Upper lobe of left lung (tissue), 6 donors: ENCODE measurements around the gene CDK4. TPM values are rescaled to one million over a fixed set of nuclear protein-coding genes. Genes with fewer than 3 reads are reported as not detected.

ENCODE experiments used
- ATAC-seq, 2 donors: fragments of 200-7000 bp; cut with Tn5 transposase; one replicate each; pipeline ENCODE4 v1.9.1; 2022; ENCODE audit warnings: mild to moderate bottlenecking in 2 of 2, moderate library complexity in 2 of 2; ENCODE audit not compliant: low FRiP score in 2 of 2
- DNase-seq, 2 donors: peaks; one replicate each; pipeline ENCODE4 v3.0.0-alpha.2; 2019 to 2020
- H3K27ac ChIP-seq, 4 donors: fragments of 200-600 bp; sonication (generic); one replicate each; pipeline ENCODE4 v1.5.1; 2016 to 2019
- H3K27me3 ChIP-seq, 4 donors: fragments of 200-600 bp; sonication (generic); one replicate each; pipeline ENCODE4 v1.5.1; 2017 to 2019
- H3K36me3 ChIP-seq, 4 donors: fragments of 200-600 bp; sonication (generic); one replicate each; pipeline ENCODE4 v1.5.1; 2016 to 2019
- H3K4me1 ChIP-seq, 4 donors: fragments of 200-600 bp; sonication (generic); one replicate each; pipeline ENCODE4 v1.5.1; 2018 to 2019
- H3K4me3 ChIP-seq, 4 donors: fragments of 200-600 bp; sonication (generic); one replicate each; pipeline ENCODE4 v1.5.1; 2017 to 2019; ENCODE audit warnings: mild to moderate bottlenecking in 2 of 4, moderate library complexity in 1 of 4
- H3K9me3 ChIP-seq, 4 donors: fragments of 200-600 bp; sonication (generic); one replicate each; pipeline ENCODE4 v1.5.1; 2018 to 2019
- EP300 ChIP-seq, 4 donors: sonication (generic); formaldehyde crosslinking; IDR thresholded peaks; one replicate each; pipeline ENCODE4 v1.5.1; 2017; ENCODE audit warnings: antibody characterized with exemption in 4 of 4, control low read depth in 2 of 4
- POLR2A ChIP-seq, 4 donors: fragments of 450-650 bp; IDR thresholded peaks; one replicate each; pipeline ENCODE4 v1.5.1; 2016 to 2017; ENCODE audit warnings: antibody characterized with exemption in 4 of 4, mild to moderate bottlenecking in 2 of 4
- POLR2AphosphoS5 ChIP-seq, 2 donors: sonication (generic); formaldehyde crosslinking; IDR thresholded peaks; one replicate each; pipeline ENCODE4 v1.5.1; 2017; ENCODE audit warnings: antibody characterized with exemption in 2 of 2
- WGBS, 2 donors: methylation state at CpG; one replicate each; pipeline ENCODE4 v1.1.5; 2017 to 2018; 5-methylcytosine and 5-hydroxymethylcytosine counted together
- total RNA-seq, 6 donors: library from RNA; depleted of rRNA in 4 of 6; stranded (reverse); fragments of >200 nt in 4 of 6; gene quantifications; one replicate each; pipeline versions ENCODE4 v1.1.0 to v1.2.1, GENCODE V29; 2016 to 2021
- TF ChIP-seq, protein P1 (sequence below), 6 experiments: fragments of 450-650 bp in 4 of 6; fragments of 200-600 bp in 2 of 6; sonication (generic) in 2 of 6; IDR thresholded peaks; one replicate each; pipeline ENCODE4 v1.5.1; 2016 to 2019; ENCODE audit warnings: antibody characterized with exemption in 6 of 6
- donor health status: DM: no; HTN: no; CAD: no; lungs with moderate emphysema.
- donor health status: DM: no; HTN: yes; CAD: no; lungs with severe emphysema.

CDK4 gene
- total RNA-seq, 6 donors from 2014 or later, result 38.5 to 109 (median 62.5) TPM

GRCh38 chr12:57720606-57721595 is 31.2 kb downstream of the CDK4 start:
- Histone ChIP-seq H3K9me3 (no peaks in the 10 kb centered on the region), H3K36me3 (peaks cover 31 to 63% (median 55%) of the 10 kb centered on the region in 4 donors), H3K27ac (no peak overlapping the region), H3K27me3 (no peaks in the 10 kb centered on the region), H3K4me3 (no peak overlapping the region), H3K4me1 (peaks cover 3 to 7% (median 3%) of the 10 kb centered on the region in 4 donors)
- TF ChIP-seq EP300 (IDR thresholded peaks at IDR 0.05) (no peak), POLR2A (IDR thresholded peaks at IDR 0.05) (no peak), POLR2AphosphoS5 (IDR thresholded peaks at IDR 0.05) (no peak)
- TF ChIP-seq, protein P1, sequence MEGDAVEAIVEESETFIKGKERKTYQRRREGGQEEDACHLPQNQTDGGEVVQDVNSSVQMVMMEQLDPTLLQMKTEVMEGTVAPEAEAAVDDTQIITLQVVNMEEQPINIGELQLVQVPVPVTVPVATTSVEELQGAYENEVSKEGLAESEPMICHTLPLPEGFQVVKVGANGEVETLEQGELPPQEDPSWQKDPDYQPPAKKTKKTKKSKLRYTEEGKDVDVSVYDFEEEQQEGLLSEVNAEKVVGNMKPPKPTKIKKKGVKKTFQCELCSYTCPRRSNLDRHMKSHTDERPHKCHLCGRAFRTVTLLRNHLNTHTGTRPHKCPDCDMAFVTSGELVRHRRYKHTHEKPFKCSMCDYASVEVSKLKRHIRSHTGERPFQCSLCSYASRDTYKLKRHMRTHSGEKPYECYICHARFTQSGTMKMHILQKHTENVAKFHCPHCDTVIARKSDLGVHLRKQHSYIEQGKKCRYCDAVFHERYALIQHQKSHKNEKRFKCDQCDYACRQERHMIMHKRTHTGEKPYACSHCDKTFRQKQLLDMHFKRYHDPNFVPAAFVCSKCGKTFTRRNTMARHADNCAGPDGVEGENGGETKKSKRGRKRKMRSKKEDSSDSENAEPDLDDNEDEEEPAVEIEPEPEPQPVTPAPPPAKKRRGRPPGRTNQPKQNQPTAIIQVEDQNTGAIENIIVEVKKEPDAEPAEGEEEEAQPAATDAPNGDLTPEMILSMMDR (IDR thresholded peaks at IDR 0.05), result no peak
- WGBS, 2 donors, result 83 to 84% methylated on average over 10 to 11 of the region's 11 CpGs
- ATAC-seq (no peak), DNase-seq (no peak)

DNA sequence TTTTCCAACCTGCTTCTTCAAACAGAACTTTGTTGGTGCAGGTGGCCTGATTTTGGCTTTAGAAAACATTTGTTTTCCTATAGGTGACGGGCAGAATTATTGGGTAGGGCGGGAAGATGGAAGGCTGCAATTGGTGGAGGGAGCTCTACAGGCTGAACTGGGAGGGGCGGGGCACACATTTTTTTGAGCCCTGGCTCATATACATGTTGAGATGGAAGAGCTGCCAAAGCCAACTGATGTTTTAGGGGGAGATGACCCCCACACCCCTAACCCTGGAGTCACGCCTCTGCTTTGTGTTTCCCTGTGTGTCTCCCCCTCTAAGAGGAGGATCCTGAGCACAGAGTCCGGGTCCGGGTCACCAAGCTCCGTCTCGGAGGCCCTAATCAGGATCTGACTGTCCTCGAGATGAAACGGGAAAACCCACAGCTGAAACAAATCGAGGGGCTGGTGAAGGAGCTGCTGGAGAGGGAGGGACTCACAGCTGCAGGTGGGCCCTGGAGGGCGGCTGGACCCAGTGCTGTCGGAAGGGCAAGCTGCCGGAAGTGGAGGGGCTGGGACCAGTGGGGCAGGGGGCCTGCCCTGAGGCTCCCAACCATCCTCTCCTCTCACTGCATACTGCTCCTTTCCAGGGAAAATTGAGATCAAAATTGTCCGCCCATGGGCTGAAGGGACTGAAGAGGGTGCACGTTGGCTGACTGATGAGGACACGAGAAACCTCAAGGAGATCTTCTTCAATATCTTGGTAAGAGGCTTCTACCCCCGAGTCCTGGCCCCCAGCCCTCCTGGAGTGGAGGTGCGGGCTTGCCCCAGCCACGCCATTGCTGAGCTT is 32.1 kb downstream of the CDK4 start:
- Histone ChIP-seq H3K9me3 (no peaks in the 10 kb centered on the region), H3K4me3 (no peak overlapping the region), H3K27me3 (no peaks in the 10 kb centered on the region), H3K27ac (no peak overlapping the region), H3K36me3 (peaks cover 33 to 72% (median 61%) of the 10 kb centered on the region in 4 donors), H3K4me1 (no peaks in the 10 kb centered on the region)
- 92 to 94% methylated on average over 18 to 20 of the region's 20 CpGs for WGBS, 2 donors
- ATAC-seq (no peak), DNase-seq (no peak)
- TF ChIP-seq, protein P1 (IDR thresholded peaks at IDR 0.05), result no peak
- TF ChIP-seq POLR2AphosphoS5 (IDR thresholded peaks at IDR 0.05) (no peak), POLR2A (IDR thresholded peaks at IDR 0.05) (no peak), EP300 (IDR thresholded peaks at IDR 0.05) (no peak)

DNA sequence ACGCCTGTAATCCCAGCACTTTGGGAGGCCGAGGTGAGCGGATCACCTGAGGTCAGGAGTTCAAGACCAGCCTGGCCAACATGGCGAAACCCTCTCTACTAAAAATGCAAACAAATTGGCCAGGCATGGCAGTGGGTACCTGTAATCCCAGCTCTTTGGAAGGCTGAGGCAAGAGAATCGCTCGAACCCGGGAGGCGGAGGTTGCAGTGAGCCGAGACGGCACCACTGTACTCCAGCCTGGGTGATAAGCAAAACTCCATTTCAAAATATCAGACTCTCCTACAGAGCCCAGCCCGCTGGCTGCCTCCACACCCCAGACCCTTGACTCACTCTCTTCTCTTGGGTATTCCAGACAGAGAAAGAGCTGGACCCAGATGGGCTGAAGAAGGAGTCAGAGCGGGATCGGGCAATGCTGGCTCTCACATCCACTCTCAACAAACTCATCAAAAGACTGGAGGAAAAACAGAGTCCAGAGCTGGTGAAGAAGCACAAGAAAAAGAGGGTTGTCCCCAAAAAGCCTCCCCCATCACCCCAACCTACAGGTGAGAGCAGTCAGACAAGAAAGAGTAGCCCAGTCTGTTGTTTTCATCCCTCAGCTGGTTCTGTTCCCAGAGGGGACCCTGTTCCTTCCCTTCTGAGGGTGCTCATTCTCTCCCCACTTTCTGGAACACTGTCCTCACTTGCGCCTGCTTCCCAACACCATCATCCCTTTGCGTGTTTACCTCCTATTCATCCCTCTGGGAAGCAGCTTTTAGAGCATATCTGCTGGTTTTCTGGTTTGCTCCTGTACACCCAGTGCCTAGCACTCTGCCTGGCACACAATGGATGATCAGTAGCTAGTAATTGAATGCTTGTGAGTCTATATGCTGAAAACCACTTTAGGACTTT is 33.2 kb downstream of the CDK4 start:
- H3K36me3 ChIP-seq, result peaks cover 33 to 83% (median 65%) of the 10 kb centered on the region in 4 donors
- WGBS, 2 donors, result 96 to 98% methylated on average over 11 to 15 of the region's 15 CpGs
- TF ChIP-seq POLR2A (IDR thresholded peaks at IDR 0.05) (no peak), EP300 (IDR thresholded peaks at IDR 0.05) (no peak)
- no peak overlapping the region for H3K4me3 ChIP-seq
- no peaks in the 10 kb centered on the region for H3K4me1 ChIP-seq
- no peak overlapping the region for H3K27ac ChIP-seq
- H3K9me3 ChIP-seq, result no peaks in the 10 kb centered on the region
- DNase-seq (no peak), ATAC-seq (no peak)
- no peaks in the 10 kb centered on the region for H3K27me3 ChIP-seq

- no peak overlapping the region for H3K4me3 ChIP-seq
- no peak for DNase-seq
- no peaks in the 10 kb centered on the region for H3K27me3 ChIP-seq
- no peak for ATAC-seq
- WGBS, 2 donors, result 94 to 96% methylated on average over 22 of the region's 22 CpGs
- no peaks in the 10 kb centered on the region for H3K9me3 ChIP-seq
- TF ChIP-seq POLR2A (IDR thresholded peaks at IDR 0.05) (no peak), EP300 (IDR thresholded peaks at IDR 0.05) (no peak), POLR2AphosphoS5 (IDR thresholded peaks at IDR 0.05) (no peak)
- TF ChIP-seq, protein P1 (IDR thresholded peaks at IDR 0.05), result no peak
- H3K4me1 ChIP-seq, result no peaks in the 10 kb centered on the region
- no peak overlapping the region for H3K27ac ChIP-seq
- H3K36me3 ChIP-seq, result peaks cover 33 to 92% (median 65%) of the 10 kb centered on the region in 4 donors
These were observed 34.1 kb downstream of the CDK4 start for GRCh38 chr12:57717846-57718640.
